ENCODE results near the gene C7orf57. TPM values are rescaled to one million over a fixed set of nuclear protein-coding genes. Genes with fewer than 3 reads are reported as not detected.
"Not testable (repeated sequence)": the region's sequence is repeated elsewhere in the genome, so short reads cannot be mapped to it uniquely, and the experiment has no call there.

Gene C7orf57
- polyA plus RNA-seq, 3 donors = 0.49 to 1.3 (median 0.62) TPM

DNA sequence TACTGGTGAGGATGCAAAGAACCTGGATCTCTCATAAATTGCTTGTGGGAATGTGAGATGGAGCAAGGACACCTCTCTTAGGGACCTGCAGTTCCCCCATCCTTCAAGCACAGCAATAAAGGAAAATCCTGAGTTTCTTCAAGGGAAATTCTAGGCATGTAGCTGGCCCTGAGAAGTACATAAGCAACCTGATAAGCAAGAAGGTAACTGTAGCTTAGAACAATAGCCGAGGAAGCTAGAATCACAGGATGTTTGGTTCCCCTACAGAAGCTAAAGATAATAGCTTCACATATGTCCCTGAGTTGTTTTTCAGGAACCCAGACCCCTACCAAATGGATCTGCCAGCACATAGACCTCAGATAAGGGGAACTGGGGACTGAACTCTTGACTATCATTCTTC lies 42.1 kb downstream of the C7orf57 start:
- DNase-seq (ENCODE audit: extremely low read depth in 1 of 11, low read depth in 9 of 11, low spot score in 4 of 11) = no peak

DNA sequence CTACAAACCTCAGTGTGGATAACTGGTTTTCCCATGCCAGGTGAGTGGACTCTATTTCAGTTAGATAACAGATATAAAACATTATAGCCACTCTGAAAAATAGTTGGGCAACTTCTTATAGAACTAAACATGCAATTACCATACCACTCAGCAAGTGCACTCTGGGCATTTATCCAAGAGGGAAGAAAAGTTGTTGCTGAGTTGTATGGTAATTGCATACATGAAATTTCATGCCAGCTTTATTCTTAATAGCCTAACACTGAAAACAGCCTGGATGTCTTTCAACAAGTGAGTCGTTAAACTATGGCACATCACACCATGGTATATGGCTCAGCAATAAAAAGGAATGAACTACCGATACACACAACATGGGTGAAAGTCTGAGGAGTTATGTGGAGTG lies 43.1 kb downstream of the C7orf57 start:
- DNase-seq (ENCODE audit: extremely low read depth in 1 of 11, low read depth in 9 of 11, low spot score in 4 of 11) = no peak

DNA sequence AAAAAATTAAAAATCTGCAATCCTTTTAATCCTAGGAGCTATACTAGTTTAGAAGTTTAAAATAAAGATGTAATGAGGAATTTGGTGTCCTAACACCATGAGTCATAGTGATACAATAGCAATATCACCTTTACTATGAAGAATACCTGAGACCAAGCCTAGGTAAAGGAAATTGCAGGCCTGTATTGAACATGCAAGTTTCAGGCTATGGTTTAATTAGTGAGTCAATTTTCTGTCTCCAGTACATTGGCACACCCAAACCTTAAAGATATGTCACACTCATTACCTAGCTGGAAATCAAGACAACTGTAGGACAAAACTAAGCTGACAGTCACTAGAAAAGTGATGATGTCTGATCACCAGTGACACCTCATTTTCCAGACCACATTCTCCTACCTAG lies 47.0 kb downstream of the C7orf57 start:
- DNase-seq (ENCODE audit: extremely low read depth in 1 of 11, low read depth in 9 of 11, low spot score in 4 of 11) = not testable (repeated sequence)

DNA sequence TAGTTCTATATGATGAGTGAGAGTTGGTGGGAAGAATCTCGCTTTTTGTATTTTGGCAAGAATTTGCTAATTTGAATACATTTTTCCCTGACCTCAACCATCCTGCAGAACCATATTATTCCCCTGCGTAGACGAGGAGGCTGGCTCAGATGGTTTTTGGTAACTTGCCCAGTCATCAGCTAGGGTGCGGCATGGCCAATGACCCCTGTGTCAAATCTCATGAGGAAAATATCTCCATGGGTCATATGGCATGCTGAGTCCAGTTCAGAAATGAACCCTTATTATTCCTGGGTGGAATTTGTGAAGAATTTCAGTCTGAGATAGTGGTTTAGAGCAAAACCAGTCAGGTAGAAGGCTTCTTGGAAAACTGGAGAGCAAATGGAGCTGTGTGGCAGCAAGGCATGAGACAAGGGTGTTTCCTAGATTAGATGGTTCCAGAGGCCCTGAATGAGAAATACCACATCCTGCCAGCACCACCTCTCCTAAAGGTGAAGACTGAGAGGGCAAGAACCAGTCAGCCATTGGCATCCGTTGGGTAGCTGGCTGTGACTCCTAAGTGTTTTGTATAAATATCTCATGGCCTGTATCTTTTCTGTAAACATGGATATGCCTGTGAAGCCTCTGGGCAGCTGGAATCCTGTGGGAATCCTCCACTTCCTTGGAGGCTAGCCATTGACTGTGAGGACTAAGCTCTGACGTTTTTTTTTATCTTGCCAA lies 47.9 kb downstream of the C7orf57 start:
- DNase-seq (ENCODE audit: extremely low read depth in 1 of 11, low read depth in 9 of 11, low spot score in 4 of 11) = no peak

DNA sequence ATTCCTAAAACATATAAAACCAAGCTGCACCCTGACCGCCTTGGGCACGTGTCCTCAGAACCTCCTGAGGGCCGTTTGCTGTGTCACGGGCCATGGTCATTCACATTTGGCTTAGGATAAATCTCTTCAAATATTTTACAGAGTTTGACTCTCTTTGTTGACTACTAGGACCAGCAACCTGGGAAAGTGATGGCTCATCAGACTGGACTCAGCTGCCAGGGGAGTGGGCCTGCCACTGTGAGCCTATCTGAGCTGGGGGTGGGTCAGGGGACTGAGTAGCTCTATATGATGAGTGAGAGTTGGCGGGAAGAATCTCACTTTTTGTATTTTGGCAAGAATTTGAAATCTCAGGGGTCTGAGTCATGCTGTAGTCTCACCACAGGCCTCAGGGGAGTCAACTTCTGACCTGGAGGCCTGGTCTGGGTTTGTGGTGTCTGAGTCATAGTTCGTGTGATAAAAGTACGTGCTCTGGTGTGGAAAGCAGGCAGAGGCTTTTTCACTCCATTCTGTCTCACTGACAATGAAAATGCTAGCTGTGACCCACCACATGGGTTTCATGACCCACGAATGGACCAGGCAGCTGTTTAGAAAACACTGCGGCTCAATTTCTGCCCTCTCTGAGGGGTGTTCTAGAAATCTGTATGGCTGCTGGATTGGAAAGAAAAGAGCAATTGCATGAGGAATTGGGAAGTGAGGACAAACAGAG lies 49.5 kb downstream of the C7orf57 start:
- DNase-seq (ENCODE audit: extremely low read depth in 1 of 11, low read depth in 9 of 11, low spot score in 4 of 11) = no peak

DNA sequence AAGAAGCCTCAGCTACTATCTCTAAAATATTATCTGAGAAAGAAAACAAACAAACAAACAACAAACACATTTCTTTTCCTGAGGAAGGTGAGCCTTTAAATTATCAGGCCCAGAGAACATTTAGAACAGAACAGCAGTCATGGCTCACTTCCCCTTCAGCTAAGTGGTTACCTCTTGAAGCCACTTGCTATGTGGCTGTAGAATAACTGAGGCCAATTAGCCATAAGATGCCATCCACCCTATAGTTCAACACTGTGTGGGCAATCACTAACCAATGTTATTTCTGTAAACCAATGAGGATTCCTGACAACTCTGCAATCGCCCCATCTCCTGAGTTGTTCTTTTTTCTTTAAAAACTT lies 50.1 kb downstream of the C7orf57 start:
- no peak for DNase-seq (ENCODE audit: extremely low read depth in 1 of 11, low read depth in 9 of 11, low spot score in 4 of 11)

DNA sequence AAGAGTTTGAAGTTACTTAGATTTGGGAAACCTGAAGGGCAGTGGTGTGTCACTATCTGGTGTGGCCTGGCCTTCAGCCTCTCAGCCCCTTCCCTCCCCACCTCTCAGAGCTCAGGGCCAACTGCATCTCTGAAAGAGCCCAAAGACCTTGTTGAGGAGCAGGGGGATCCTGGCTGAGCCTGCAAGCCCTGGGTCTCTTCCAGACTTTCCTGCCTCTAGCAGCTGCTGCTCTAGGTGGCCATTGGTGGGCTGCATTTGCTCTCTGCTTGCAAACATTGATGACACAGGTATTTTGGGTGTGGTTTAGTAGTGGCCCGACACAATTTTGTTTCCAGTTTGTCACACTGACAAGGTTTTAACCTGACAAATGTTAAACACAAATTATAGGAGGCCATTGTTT lies 50.6 kb downstream of the C7orf57 start:
- no peak for DNase-seq (ENCODE audit: extremely low read depth in 1 of 11, low read depth in 9 of 11, low spot score in 4 of 11)

DNA sequence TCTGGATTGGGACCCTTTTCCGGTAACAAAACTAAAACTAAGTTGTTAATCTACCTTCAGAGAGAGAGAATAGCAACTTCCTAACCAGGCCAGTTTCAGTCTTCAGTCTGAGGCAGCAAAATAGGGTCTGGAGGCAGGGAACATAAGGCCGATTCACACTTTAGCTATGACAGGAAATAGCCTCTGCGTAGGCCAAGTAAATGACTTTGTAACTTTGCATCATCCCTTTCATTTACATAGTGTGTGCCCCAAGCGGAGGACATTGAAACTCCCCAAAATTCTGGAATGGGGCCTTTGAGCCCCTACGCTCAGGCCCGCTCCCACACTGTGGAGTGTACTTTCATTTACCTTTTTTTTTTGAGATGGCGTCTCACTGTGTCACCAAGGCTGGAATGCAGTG lies 52.0 kb downstream of the C7orf57 start:
- no peak for DNase-seq (ENCODE audit: extremely low read depth in 1 of 11, low read depth in 9 of 11, low spot score in 4 of 11)

DNA sequence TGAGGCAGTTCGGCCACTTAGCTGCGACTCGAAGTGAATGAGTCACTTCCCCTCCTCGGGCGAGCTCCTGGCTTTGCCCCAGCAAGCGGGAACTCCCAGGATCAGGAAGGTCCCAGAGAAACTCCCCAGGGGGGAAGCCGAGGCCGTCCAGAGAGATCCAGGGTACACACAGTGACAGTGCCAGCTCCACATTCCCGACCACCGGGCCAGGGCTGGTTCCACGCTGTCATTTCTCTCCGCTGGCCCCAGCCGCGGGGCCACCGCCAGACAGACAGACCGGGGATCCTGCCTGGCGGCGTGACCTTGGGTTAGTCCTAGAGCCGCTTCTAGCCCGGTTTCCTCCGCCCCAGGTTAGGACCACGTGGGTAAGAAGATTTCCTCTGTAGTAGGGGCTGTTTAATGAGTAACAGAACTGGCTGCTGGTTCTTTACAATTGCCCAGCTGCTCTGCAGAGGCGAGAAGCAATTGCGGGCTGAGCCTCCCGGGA lies 53.3 kb downstream of the C7orf57 start:
- DNase-seq (ENCODE audit: extremely low read depth in 1 of 11, low read depth in 9 of 11, low spot score in 4 of 11) = peak in 9 of 11 donors; percentile 49 to 88 (median 63)

DNA sequence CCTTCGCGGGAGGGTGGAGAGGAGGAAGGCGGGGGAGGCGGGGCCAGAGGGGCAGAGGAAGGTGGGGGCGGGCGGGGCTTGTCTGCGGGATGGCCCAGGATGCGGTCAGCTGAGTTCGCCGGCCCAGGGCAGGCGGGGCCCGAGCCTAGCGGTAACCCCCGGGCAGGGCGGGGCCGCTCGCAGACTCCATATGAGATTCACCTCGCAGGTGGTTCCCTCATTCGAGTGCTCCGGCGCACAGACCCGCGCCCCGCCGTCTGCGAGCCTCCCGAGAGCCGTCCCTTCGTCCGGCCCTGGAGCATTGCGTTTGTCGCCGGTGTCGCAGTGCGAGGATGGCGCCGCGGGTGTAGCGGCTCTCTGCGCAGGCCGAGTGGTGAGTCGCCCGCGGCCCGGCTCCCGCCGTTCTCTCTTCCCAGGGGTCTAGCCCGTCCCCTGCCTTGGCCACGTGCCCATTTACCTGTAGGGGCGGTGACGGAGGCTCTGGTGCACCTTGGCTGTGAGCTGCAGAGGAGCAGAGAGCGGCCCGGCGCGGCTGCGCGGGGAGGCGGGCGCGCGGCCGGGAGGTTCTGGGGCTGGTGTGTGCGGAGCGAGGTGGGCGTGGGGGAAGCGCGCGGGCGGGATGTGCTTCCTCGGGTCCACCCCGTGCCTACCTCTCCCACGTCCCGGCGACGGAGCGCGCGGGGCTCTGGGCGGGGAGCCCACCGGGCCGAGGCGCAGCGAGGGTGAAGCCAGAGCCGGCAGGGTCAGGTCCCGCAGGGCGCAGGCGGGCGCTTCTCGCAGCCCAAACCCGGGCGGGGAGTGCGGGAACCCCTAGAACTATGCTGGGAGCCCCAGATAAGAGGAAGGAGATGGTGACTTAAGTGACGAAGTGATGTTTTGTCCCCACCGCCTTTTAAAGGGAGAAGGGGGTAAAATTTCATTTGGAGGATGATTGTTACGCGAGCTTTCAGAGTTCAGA lies 54.0 kb downstream of the C7orf57 start, which contains the start of gene UPP1:
TSS of gene UPP1 (plus strand) at position 220 of the 958 bp plus-strand sequence. CDS start 5,519 bp downstream, outside the sequence.
- peak in 8 of 11 donors; percentile 24 to 73 (median 46) for DNase-seq (ENCODE audit: extremely low read depth in 1 of 11, low read depth in 9 of 11, low spot score in 4 of 11)

DNA sequence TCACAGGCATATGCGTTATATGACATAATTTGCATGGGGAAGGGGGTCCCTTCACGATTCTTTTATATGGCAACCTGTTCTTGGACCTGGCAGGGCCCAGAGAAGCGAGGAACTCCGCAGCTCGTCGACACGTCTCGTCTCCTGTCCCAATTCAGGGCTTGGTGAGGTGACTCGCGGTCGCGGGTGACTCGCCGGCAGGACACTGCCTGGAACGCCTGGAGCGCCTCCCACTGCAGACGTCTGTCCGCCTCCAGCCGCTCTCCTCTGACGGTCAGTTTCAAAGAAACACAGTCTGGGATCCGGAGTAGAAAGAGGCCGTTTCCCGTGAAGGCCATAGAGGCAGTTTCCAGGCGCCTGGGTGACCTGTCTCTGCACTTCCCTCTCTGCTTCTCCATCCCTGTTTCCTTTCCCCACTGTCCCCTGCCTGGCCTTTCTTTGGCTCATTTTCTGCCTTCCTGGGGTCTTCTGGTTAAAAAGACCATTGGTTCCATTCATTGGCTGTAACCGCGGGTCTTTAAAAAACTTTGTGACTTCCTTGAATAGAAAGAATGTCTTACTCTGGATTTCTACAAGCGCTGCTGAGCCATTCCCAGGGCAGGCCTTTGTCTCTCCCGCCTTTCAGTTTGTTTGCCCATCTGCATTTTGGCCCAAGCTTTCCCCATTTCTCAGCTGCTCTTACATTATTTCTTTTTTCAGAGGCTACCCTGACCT lies 54.9 kb downstream of the C7orf57 start:
- DNase-seq (ENCODE audit: extremely low read depth in 1 of 11, low read depth in 9 of 11, low spot score in 4 of 11) = peak in 2 of 11 donors; percentile 17 to 19

DNA sequence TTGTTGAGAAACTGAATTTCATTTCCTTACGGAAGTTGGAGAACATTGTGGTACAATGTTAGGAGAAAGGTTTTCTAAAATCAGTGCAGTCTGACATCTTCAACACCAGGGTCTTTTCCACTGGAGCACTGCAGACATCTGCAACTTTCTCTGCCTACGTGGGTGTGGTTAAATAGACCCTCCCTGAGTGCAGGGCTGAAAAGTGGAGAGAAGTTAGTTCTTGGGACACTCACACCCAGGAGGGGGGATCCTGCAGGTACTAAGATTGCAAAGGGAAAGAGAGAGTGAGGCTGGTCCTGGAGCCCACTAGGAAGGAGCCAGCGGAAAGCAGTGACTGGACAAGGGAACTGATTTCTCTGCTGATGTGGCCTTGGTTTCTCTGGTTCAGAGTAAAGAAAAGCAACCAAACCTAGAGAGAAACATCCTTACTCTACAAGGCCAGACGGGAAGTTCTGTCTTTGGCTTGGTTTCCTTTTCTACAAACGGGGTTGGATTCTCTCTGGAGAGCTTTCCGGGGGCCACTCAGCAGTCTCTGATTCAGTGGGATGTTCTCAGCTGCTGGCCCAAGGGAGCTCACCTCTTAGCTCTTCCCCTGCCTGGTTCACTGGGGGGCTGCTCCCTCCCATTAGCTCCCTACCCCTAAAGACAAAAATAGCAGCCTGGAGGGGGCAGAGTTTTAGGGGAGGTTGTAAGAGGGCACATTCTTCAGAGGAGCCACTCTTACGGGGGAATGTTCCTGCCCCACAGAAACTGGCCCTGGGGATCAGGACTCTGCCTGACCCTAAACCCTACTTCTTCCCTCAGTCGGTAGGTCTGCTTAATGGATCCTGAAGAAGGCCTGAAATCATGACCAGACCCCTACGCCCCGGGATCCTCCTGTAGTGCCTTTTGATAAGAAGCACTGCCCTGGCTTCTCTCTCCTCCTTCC lies 56.4 kb downstream of the C7orf57 start:
- DNase-seq (ENCODE audit: extremely low read depth in 1 of 11, low read depth in 9 of 11, low spot score in 4 of 11) = no peak

DNA sequence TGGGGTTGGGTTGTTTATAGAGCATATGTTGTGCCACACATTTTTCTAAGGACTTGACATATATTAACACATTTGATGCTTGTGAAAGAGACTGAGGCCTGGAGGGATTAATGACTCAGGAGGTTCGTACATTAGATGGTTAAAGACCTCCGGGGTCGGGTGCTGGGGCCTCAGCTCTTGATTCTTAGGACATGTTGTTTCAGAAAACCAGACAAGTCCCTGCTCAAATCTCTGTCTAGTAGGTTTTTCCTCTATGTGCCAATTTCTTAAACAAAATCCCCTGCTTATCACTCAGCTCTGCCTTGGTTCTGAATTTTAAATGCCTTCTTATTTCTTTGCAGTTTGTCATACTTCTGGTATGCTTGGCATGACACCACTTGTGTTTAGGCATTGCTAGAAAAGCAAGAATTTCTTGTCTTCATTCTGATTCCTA lies 59.5 kb downstream of the C7orf57 start:
- DNase-seq (ENCODE audit: extremely low read depth in 1 of 11, low read depth in 9 of 11, low spot score in 4 of 11) = no peak

DNA sequence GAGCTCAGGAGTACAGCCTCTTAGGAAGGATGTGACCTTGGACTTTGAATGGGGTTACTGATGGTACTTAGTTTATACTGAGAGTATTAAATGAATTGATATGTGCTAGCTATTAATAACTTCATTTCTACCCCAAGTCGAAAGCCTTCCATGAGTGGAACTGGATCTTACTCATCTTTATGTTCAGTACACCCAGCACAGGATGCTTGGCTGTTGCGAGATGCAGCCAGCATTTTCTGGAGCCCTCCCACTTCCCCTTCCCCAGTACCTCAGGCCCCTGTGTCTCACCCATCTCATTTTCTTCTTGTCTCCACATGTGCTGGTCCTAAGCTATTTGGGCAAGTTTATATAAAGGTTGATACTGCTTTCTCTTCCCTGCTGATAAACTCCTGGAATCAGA lies 60.9 kb downstream of the C7orf57 start:
- no peak for DNase-seq (ENCODE audit: extremely low read depth in 1 of 11, low read depth in 9 of 11, low spot score in 4 of 11)

DNA sequence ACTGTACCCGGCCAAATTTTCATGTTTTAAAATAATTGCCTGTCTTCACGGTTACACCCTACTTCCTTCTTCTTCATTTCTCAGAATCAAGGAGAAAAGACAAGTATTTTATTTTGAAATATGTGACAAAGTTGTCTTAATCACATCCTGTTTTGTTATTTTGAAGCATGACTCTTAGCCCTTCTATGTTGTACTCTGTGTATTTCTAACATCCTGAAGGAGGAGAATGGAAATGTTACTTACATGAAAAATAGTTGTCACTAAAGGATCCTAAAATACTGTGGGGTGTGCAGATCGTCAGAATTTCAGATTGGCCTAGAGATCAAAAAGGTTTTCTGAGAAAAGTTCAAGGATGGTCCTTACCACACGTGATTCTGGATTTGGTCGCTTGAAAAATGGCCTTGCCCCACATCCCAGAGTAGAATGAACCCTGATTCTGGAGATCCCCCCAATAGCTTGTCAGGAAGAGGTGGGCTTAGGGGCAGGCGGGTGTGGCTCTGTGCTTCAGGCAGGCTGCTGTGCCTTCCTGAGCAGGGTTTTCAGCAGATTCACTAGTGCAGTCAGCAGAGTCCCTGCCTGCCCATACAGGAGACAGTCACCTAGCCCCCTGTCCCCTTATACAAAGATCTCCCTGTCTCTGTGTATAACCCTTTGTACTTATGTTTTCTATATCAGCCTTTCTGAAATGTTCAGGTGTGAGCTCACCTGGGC lies 62.3 kb downstream of the C7orf57 start:
- no peak for DNase-seq (ENCODE audit: extremely low read depth in 1 of 11, low read depth in 9 of 11, low spot score in 4 of 11)

DNA sequence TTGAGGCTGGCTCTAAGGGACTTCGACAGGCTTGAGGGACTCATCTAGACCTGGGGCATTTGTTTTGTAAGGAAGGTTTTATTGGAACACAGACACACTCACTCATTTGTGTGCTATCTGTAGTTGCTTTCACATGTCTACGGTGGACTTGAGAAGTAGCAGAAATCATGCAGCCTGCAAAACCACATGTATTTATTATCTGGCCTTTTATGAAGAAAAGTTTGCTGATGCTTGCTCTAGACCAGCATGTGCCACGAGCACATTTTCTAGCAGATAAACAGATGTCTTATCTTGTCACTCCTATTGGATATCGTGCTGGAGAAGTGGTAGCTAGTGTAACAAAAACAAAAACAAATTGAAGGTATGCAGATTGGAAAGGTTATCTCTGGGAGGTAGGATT lies 63.5 kb downstream of the C7orf57 start:
- DNase-seq (ENCODE audit: extremely low read depth in 1 of 11, low read depth in 9 of 11, low spot score in 4 of 11) = no peak

DNA sequence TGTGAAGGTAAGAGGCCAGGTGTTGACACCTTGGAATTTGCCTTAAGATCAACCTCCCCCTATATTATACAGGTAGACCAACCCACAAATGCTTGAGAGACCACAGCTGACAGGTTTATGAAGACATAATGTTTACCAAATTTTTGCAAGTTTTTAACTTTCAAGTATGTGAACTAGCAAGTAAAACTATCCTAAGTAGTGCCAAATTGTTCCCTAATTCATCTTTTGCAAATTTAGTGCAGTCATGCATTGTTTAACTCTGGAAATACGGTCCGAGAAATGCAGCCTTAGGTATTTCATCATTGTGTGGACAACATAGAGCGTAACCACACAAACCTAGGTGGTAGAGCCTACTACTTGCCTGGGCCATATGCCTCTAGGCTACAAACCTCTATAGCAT lies 64.4 kb downstream of the C7orf57 start:
- DNase-seq (ENCODE audit: extremely low read depth in 1 of 11, low read depth in 9 of 11, low spot score in 4 of 11) = no peak

All from renal cortex interstitium (tissue), 11 donors.